Endothelial cell of umbilical vein (primary cell): ENCODE results near the gene NXT1. TPM values are rescaled to one million over a fixed set of nuclear protein-coding genes. Genes with fewer than 3 reads are reported as not detected.

Experiments
- BruUV-seq: library from RNA; stranded (reverse); fragments of 400-500 nt; replicated peaks from 2 replicates; lab custom pipeline; 2021; lab: Mats Ljungman, UMichigan
- CTCF ChIA-PET: fragments of 300-600, 350-600 bp; sonication (Branson Sonifier 250); formaldehyde crosslinking; loops from one replicate; lab custom pipeline; 2021; ENCODE audit warnings: antibody characterized with exemption, inconsistent platforms; lab: Charles Lee
- POLR2A ChIA-PET: fragments of 300-600, 350-600 bp; sonication (Branson Sonifier 250); formaldehyde crosslinking; loops from one replicate; lab custom pipeline; 2021; ENCODE audit warnings: antibody characterized with exemption, inconsistent platforms; lab: Charles Lee
- DNase-seq: peaks from one replicate; pipeline ENCODE4 v3.0.0-alpha.2; 2011; ENCODE audit warnings: low read depth, low spot score
- FAIRE-seq: peaks from 2 replicates; lab custom pipeline; 2011; peaks lifted over from hg19 to GRCh38; lab: Jason Lieb, UNC
- H2AFZ ChIP-seq: 2 replicates; pipeline ENCODE4 v1.6.0; 2012; ENCODE audit warnings: low read depth, low read length, control low read depth, inconsistent platforms
- H3K27ac ChIP-seq: 2 replicates; pipeline ENCODE4 v1.5.1; 2011; ENCODE audit warnings: low read depth, mild to moderate bottlenecking, control low read depth, low read length, moderate library complexity; ENCODE audit not compliant: insufficient read depth
- H3K27me3 ChIP-seq, 2 experiments: 2 replicates each; pipeline versions ENCODE4 v1.6.0 to v1.6.1; 2011; ENCODE audit warnings: low read length in 2 of 2, mixed read lengths in 1 of 2; ENCODE audit not compliant: control insufficient read depth in 2 of 2, insufficient read depth in 2 of 2
- H3K36me3 ChIP-seq, 2 experiments: 2 replicates in 1 of 2; 3 replicates in 1 of 2; pipeline ENCODE4 v1.5.1; 2011; ENCODE audit warnings: low read length in 2 of 2, mild to moderate bottlenecking in 1 of 2, moderate library complexity in 1 of 2; ENCODE audit not compliant: control insufficient read depth in 2 of 2, insufficient read depth in 2 of 2; ENCODE audit errors: extremely low read depth in 1 of 2
- H3K4me1 ChIP-seq: 3 replicates; pipeline ENCODE4 v1.5.1; 2011; ENCODE audit warnings: mild to moderate bottlenecking, low read length; ENCODE audit not compliant: control insufficient read depth, insufficient read depth; ENCODE audit errors: extremely low read depth
- H3K4me2 ChIP-seq: 2 replicates; pipeline ENCODE4 v1.6.1; 2011; ENCODE audit warnings: low read length, control low read depth, mixed read lengths; ENCODE audit not compliant: insufficient read depth
- H3K4me3 ChIP-seq, 3 experiments: fragments of 200-600 bp in 1 of 3; sonication (generic), shearing (Covaris generic) in 1 of 3; replicated peaks in 1 of 3; 2 replicates each; pipeline ENCODE4 v1.5.1; 2011 to 2016; ENCODE audit warnings: control low read depth in 3 of 3, low read length in 3 of 3, mild to moderate bottlenecking in 2 of 3, inconsistent platforms in 1 of 3, low read depth in 1 of 3, moderate library complexity in 1 of 3; ENCODE audit not compliant: insufficient read depth in 1 of 3
- H3K79me2 ChIP-seq: 2 replicates; pipeline ENCODE4 v1.6.0; 2012; ENCODE audit warnings: low read length, inconsistent platforms; ENCODE audit not compliant: control insufficient read depth, insufficient read depth
- H3K9ac ChIP-seq: replicated peaks from 2 replicates; pipeline ENCODE3; 2011; ENCODE audit warnings: low read length, control low read depth; ENCODE audit not compliant: insufficient read depth; ENCODE audit errors: extremely low read depth
- H3K9me1 ChIP-seq: replicated peaks from 3 replicates; pipeline ENCODE4 v1.6.0; 2011; ENCODE audit warnings: mild to moderate bottlenecking, low read length; ENCODE audit not compliant: control insufficient read depth, insufficient read depth; ENCODE audit errors: extremely low read depth
- H3K9me3 ChIP-seq: replicated peaks from 2 replicates; pipeline ENCODE4 v1.5.1; 2012; ENCODE audit warnings: low read length, inconsistent platforms; ENCODE audit not compliant: control insufficient read depth, insufficient read depth
- H4K20me1 ChIP-seq: replicated peaks from 2 replicates; pipeline ENCODE3; 2011; ENCODE audit warnings: mild to moderate bottlenecking, low read length; ENCODE audit not compliant: control insufficient read depth, insufficient read depth; ENCODE audit errors: extremely low read depth
- CTCF ChIP-seq, 2 donors: IDR thresholded peaks; 1 replicate in 1 of 2; 2 replicates in 1 of 2; pipeline ENCODE4 v1.5.1; 2011; ENCODE audit warnings: low read length in 2 of 2, mild to moderate bottlenecking in 2 of 2, moderate library complexity in 2 of 2, control low read depth in 1 of 2, inconsistent platforms in 1 of 2, low read depth in 1 of 2; ENCODE audit not compliant: insufficient read depth in 1 of 2; ENCODE audit errors: extremely low read depth in 1 of 2
- EZH2 ChIP-seq: IDR thresholded peaks from 2 replicates; pipeline ENCODE4 v1.6.1; 2012; ENCODE audit warnings: borderline replicate concordance, low read depth, mild to moderate bottlenecking, moderate library complexity, low read length, inconsistent platforms; ENCODE audit not compliant: severe bottlenecking
- FOS ChIP-seq: IDR thresholded peaks from 2 replicates; pipeline ENCODE4 v1.6.1; 2011; ENCODE audit warnings: mild to moderate bottlenecking, low read length, moderate library complexity, borderline replicate concordance; ENCODE audit not compliant: insufficient read depth
- GATA2 ChIP-seq: IDR thresholded peaks from 2 replicates; pipeline ENCODE4 v1.7.0; 2011; ENCODE audit warnings: low read depth, mild to moderate bottlenecking, moderate library complexity, mixed read lengths, low read length; ENCODE audit not compliant: insufficient read length, insufficient read depth
- JUN ChIP-seq: IDR thresholded peaks from 2 replicates; pipeline ENCODE4 v1.6.1; 2011; ENCODE audit warnings: borderline replicate concordance, low read depth; ENCODE audit not compliant: insufficient read length, insufficient read depth
- MAX ChIP-seq: IDR thresholded peaks from 2 replicates; pipeline ENCODE4 v1.6.1; 2011; ENCODE audit not compliant: insufficient read depth, insufficient read length
- MYC ChIP-seq: IDR thresholded peaks from one replicate; pipeline ENCODE4 v1.6.1; 2011; ENCODE audit warnings: mild to moderate bottlenecking, low read depth, low read length
- POLR2A ChIP-seq: IDR thresholded peaks from 2 replicates; pipeline ENCODE4 v1.6.1; 2012; ENCODE audit warnings: low read depth, mild to moderate bottlenecking, control low read depth, low read length
- POLR2AphosphoS5 ChIP-seq: IDR thresholded peaks from 2 replicates; pipeline ENCODE4 v1.6.1; 2012; ENCODE audit warnings: low read depth, mild to moderate bottlenecking, control low read depth, low read length, moderate library complexity; ENCODE audit not compliant: insufficient read depth
- dilution Hi-C: fragments of 300-500 bp; cut with MboI; formaldehyde crosslinking; loops from one replicate; pipeline ENCODE4 v1.15.0; 2019; ENCODE audit warnings: low sequenced_read_pairs; ENCODE audit not compliant: extremely low pct_ligation_motif_present
- intact Hi-C: fragments of 100-400 bp; cut with micrococcal nuclease; formaldehyde crosslinking; loops from one replicate; pipeline ENCODE4 v1.10.0; 2022
- polyA plus RNA-seq, 4 experiments: library from polyadenylated mRNA; depleted of rRNA in 3 of 4; stranded (reverse) in 3 of 4; unstranded in 1 of 4; fragments of >200 nt; gene quantifications; 2 replicates each; pipeline versions ENCODE4 v1.2.1 to v1.2.3, GENCODE V29; 2011 to 2012; ENCODE audit warnings: missing spikeins in 1 of 4
- total RNA-seq: library from RNA; stranded (reverse); gene quantifications from 2 replicates; pipeline ENCODE4 v1.2.3, GENCODE V29; 2021

The NXT1 gene
- total and polyA plus RNA-seq, 2 donors (not counting 3 experiments of a cell fraction or from before 2014, with no cell fraction given), result 27.1 to 39.2 TPM

- H3K36me3 ChIP-seq, result peaks cover 7 to 15% of the 10 kb centered on the region in 2 experiments
- POLR2A ChIA-PET, result no interaction called here
- no peak for FAIRE-seq
- no peak overlapping the region for H3K9ac ChIP-seq
- H3K4me1 ChIP-seq, result peaks cover 2% of the 10 kb centered on the region
- H3K27ac ChIP-seq, result no peak overlapping the region
- H3K79me2 ChIP-seq, result peaks cover 4% of the 10 kb centered on the region
- no peaks in the 10 kb centered on the region for H3K27me3 ChIP-seq
- intact Hi-C loops, result no loop called here
- H3K4me3 ChIP-seq, result no peak overlapping the region
- no peaks in the 10 kb centered on the region for H3K9me1 ChIP-seq
- DNase-seq, result no peak
- BruUV-seq, result no TSS peak
- no peaks in the 10 kb centered on the region for H4K20me1 ChIP-seq
- no peak for TF ChIP-seq MYC
- no peak for TF ChIP-seq MAX
- TF ChIP-seq EZH2, result no peak
- no peak for TF ChIP-seq JUN
- TF ChIP-seq CTCF (IDR thresholded peaks at IDR 0.05; ENCODE audit: extremely low read depth in 1 of 2, insufficient read depth in 1 of 2, low read depth in 1 of 2, low read length in 2 of 2), result no peak
- TF ChIP-seq GATA2, result no peak
- TF ChIP-seq FOS, result no peak
- TF ChIP-seq POLR2AphosphoS5, result no peak
- no peak for TF ChIP-seq POLR2A
- no peak overlapping the region for H3K4me2 ChIP-seq
- H2AFZ ChIP-seq, result no peak overlapping the region
- CTCF ChIA-PET, result interaction anchor here (1.1 to 1.2 kb wide), 2 partner anchors 30 to 38 kb away, joined by 3 to 4 read pairs; partner anchors contain the start of gene NXT1
- dilution Hi-C loops, result no loop called here
- no peaks in the 10 kb centered on the region for H3K9me3 ChIP-seq
Observed at GRCh38 chr20:23379772-23380171, 29.2 kb downstream of the NXT1 start.
